IMR-90 (cell line): Measurements from ENCODE around the gene CATSPERB. TPM values are rescaled to one million over a fixed set of nuclear protein-coding genes. Genes with fewer than 3 reads are reported as not detected.
"Not testable (repeated sequence)": the region's sequence is repeated elsewhere in the genome, so short reads cannot be mapped to it uniquely, and the experiment has no call there.

Experiments
- ATAC-seq: fragments of 200-7000 bp; cut with Tn5 transposase; 2 replicates; pipeline ENCODE4 v1.9.1; 2020; ENCODE audit warnings: low read depth, mild to moderate bottlenecking, moderate library complexity
- BruUV-seq: library from RNA; stranded (reverse); fragments of 400-500 nt; replicated peaks from 2 replicates; lab custom pipeline; 2021; lab: Mats Ljungman, UMichigan
- CTCF ChIA-PET: fragments of 300-600 bp; formaldehyde crosslinking; extraction: SDS; loops from one replicate; lab custom pipeline; 2021; ENCODE audit warnings: antibody characterized with exemption; lab: Yijun Ruan, JAX
- POLR2A ChIA-PET: fragments of 300-600 bp; sonication (Branson Sonifier 250); formaldehyde crosslinking; loops from one replicate; lab custom pipeline; 2022; ENCODE audit warnings: antibody characterized with exemption; ENCODE audit not compliant: unreplicated experiment; lab: Charles Lee
- DNase-seq: peaks from one replicate; pipeline ENCODE4 v3.0.0; 2013
- H2AFZ ChIP-seq: replicated peaks from 2 replicates; pipeline ENCODE3; 2013; ENCODE audit warnings: low read length, mild to moderate bottlenecking; ENCODE audit not compliant: poor library complexity
- H2AK5ac ChIP-seq: 2 replicates; pipeline ENCODE4 v1.6.1; 2013; ENCODE audit warnings: low read depth, low read length, inconsistent platforms
- H2AK9ac ChIP-seq: replicated peaks from 2 replicates; pipeline ENCODE3; 2013; ENCODE audit warnings: mild to moderate bottlenecking, low read depth, low read length, moderate library complexity; ENCODE audit not compliant: poor library complexity
- H2BK120ac ChIP-seq: 2 replicates; pipeline ENCODE4 v1.6.1; 2013; ENCODE audit warnings: low read depth, low read length, inconsistent platforms
- H2BK15ac ChIP-seq: 3 replicates; pipeline ENCODE4 v1.6.1; 2013; ENCODE audit warnings: low read depth, low read length, inconsistent platforms
- H2BK20ac ChIP-seq: 2 replicates; pipeline ENCODE4 v1.6.1; 2013; ENCODE audit warnings: low read depth, mild to moderate bottlenecking, inconsistent platforms, low read length, moderate library complexity
- H2BK5ac ChIP-seq: 2 replicates; pipeline ENCODE4 v1.6.1; 2013; ENCODE audit warnings: mild to moderate bottlenecking, low read depth, low read length, inconsistent platforms; ENCODE audit not compliant: poor library complexity, severe bottlenecking
- H3K14ac ChIP-seq: replicated peaks from 2 replicates; pipeline ENCODE4 v1.6.1; 2013; ENCODE audit warnings: low read depth, low read length, inconsistent platforms
- H3K18ac ChIP-seq: 2 replicates; pipeline ENCODE4 v1.6.1; 2013; ENCODE audit warnings: low read depth, low read length, control low read depth
- H3K23ac ChIP-seq: 2 replicates; pipeline ENCODE4 v1.6.1; 2013; ENCODE audit warnings: low read depth, low read length, inconsistent platforms
- H3K27ac ChIP-seq: 2 replicates; pipeline ENCODE4 v1.5.1; 2013; ENCODE audit warnings: mild to moderate bottlenecking, control low read depth, low read length; ENCODE audit not compliant: insufficient read depth
- H3K27me3 ChIP-seq: 2 replicates; pipeline ENCODE4 v1.6.1; 2013; ENCODE audit warnings: low read length; ENCODE audit not compliant: control insufficient read depth, insufficient read depth
- H3K36me3 ChIP-seq: 2 replicates; pipeline ENCODE4 v1.6.1; 2013; ENCODE audit warnings: low read length, mixed read lengths; ENCODE audit not compliant: control insufficient read depth, insufficient read depth
- H3K4ac ChIP-seq: 2 replicates; pipeline ENCODE4 v1.6.1; 2013; ENCODE audit warnings: low read depth, low read length, inconsistent platforms
- H3K4me1 ChIP-seq: 2 replicates; pipeline ENCODE4 v1.6.1; 2013; ENCODE audit warnings: low read length, mixed read lengths; ENCODE audit not compliant: control insufficient read depth, insufficient read depth
- H3K4me2 ChIP-seq: 2 replicates; pipeline ENCODE4 v1.6.1; 2013; ENCODE audit warnings: low read depth, mild to moderate bottlenecking, control low read depth, low read length, moderate library complexity
- H3K4me3 ChIP-seq: 2 replicates; pipeline ENCODE4 v1.5.1; 2013; ENCODE audit warnings: low read depth, mild to moderate bottlenecking, control low read depth, low read length, moderate library complexity; ENCODE audit not compliant: insufficient read depth
- H3K56ac ChIP-seq: 2 replicates; pipeline ENCODE4 v1.6.1; 2013; ENCODE audit warnings: low read length, inconsistent platforms; ENCODE audit not compliant: insufficient read depth; ENCODE audit errors: extremely low read depth
- H3K79me1 ChIP-seq, 2 experiments: 2 replicates each; pipeline ENCODE4 v1.6.1; 2013; ENCODE audit warnings: low read length in 2 of 2, inconsistent platforms in 1 of 2, low read depth in 1 of 2
- H3K9ac ChIP-seq: 2 replicates; pipeline ENCODE4 v1.6.1; 2013; ENCODE audit warnings: low read depth, low read length, control low read depth
- H3K9me1 ChIP-seq: 2 replicates; pipeline ENCODE4 v1.6.1; 2013; ENCODE audit warnings: low read length, inconsistent platforms; ENCODE audit not compliant: insufficient read depth
- H3K9me3 ChIP-seq: 2 replicates; pipeline ENCODE4 v1.6.1; 2013; ENCODE audit warnings: low read length; ENCODE audit not compliant: control insufficient read depth, insufficient read depth
- H4K20me1 ChIP-seq: 2 replicates; pipeline ENCODE4 v1.6.1; 2013; ENCODE audit warnings: low read length, inconsistent platforms; ENCODE audit not compliant: insufficient read depth
- H4K5ac ChIP-seq: 2 replicates; pipeline ENCODE4 v1.6.1; 2013; ENCODE audit warnings: mild to moderate bottlenecking, low read depth, low read length, control low read depth
- H4K8ac ChIP-seq, 2 experiments: 2 replicates each; pipeline ENCODE4 v1.6.1; 2013; ENCODE audit warnings: low read depth in 2 of 2, low read length in 2 of 2, control low read depth in 1 of 2, inconsistent platforms in 1 of 2
- H4K91ac ChIP-seq: 2 replicates; pipeline ENCODE4 v1.6.1; 2013; ENCODE audit warnings: low read depth, low read length, inconsistent platforms; ENCODE audit not compliant: insufficient read depth
- WGBS, 2 experiments: methylation state at CpG; one replicate each; pipeline versions ENCODE4 v1.1.5 to v1.1.7; 2013; ENCODE audit warnings: missing lambda C conversion rate in 2 of 2; ENCODE audit not compliant: insufficient read length in 1 of 2; ENCODE audit errors: extremely low coverage in 2 of 2; 5-methylcytosine and 5-hydroxymethylcytosine counted together
- dilution Hi-C: fragments of 300-500 bp; cut with HindIII; formaldehyde crosslinking; loops from one replicate; pipeline ENCODE4 v1.14.3; 2018; ENCODE audit warnings: low sequenced_read_pairs; ENCODE audit not compliant: unreplicated experiment
- in situ Hi-C: fragments of 300-500 bp; cut with MboI; formaldehyde crosslinking; loops from 3 replicates; pipeline ENCODE4 v1.14.3; 2019; ENCODE audit warnings: low sequenced_read_pairs, inconsistent platforms, mixed read lengths
- intact Hi-C: fragments of 100-400 bp; cut with micrococcal nuclease; formaldehyde crosslinking; loops from 2 replicates; pipeline ENCODE4 v1.10.0; 2022
- polyA plus RNA-seq, 3 experiments: library from polyadenylated mRNA; depleted of rRNA; stranded (reverse); fragments of >200 nt; gene quantifications; 2 replicates each; pipeline ENCODE4 v1.2.3, GENCODE V29; 2012; ENCODE audit warnings: low replicate concordance in 1 of 3
- total RNA-seq: library from RNA; depleted of rRNA; stranded (reverse); fragments of >200 nt; gene quantifications from 2 replicates; pipeline ENCODE4 v1.2.3, GENCODE V29; 2012
- TF ChIP-seq, protein P1 (sequence below): fragments of 150-350 bp; IDR thresholded peaks from 2 replicates; pipeline ENCODE4 v1.6.1; 2017; ENCODE audit warnings: mild to moderate bottlenecking, antibody characterized with exemption, low read length, low read depth

The CATSPERB gene
- total and polyA plus RNA-seq, 2 of the 4 experiments (the other 2 are of a cell fraction): not detected

GRCh38 chr14:91606851-91607250, 125.0 kb downstream of the CATSPERB start:
- H4K8ac ChIP-seq: no peak overlapping the region
- no peak overlapping the region for H2AK9ac ChIP-seq
- no peak overlapping the region for H2BK5ac ChIP-seq
- H3K4me3 ChIP-seq: no peak overlapping the region
- in situ Hi-C loops (no loop called here), dilution Hi-C loops (no loop called here), intact Hi-C loops (no loop called here)
- H4K5ac ChIP-seq: no peak overlapping the region
- H3K56ac ChIP-seq: no peak overlapping the region
- no peak overlapping the region for H3K9ac ChIP-seq
- H3K23ac ChIP-seq: no peak overlapping the region
- H3K27me3 ChIP-seq: no peaks in the 10 kb centered on the region
- TF ChIP-seq, protein P1, sequence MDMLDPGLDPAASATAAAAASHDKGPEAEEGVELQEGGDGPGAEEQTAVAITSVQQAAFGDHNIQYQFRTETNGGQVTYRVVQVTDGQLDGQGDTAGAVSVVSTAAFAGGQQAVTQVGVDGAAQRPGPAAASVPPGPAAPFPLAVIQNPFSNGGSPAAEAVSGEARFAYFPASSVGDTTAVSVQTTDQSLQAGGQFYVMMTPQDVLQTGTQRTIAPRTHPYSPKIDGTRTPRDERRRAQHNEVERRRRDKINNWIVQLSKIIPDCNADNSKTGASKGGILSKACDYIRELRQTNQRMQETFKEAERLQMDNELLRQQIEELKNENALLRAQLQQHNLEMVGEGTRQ: no peak
- H3K14ac ChIP-seq: no peak overlapping the region
- H2BK20ac ChIP-seq: no peak overlapping the region
- no peak for DNase-seq
- no peak for ATAC-seq
- no peaks in the 10 kb centered on the region for H3K4me1 ChIP-seq
- H3K18ac ChIP-seq: no peak overlapping the region
- ChIA-PET CTCF (no interaction called here), POLR2A (no interaction called here)
- H2AK5ac ChIP-seq: no peak overlapping the region
- H3K36me3 ChIP-seq: no peaks in the 10 kb centered on the region
- H3K27ac ChIP-seq: no peak overlapping the region
- no peak overlapping the region for H3K4me2 ChIP-seq
- H3K4ac ChIP-seq: no peak overlapping the region
- no peaks in the 10 kb centered on the region for H3K9me1 ChIP-seq
- no peaks in the 10 kb centered on the region for H3K9me3 ChIP-seq
- no CpG with 5 or more reads among the region's 3 CpGs for WGBS, 2 experiments
- H3K79me1 ChIP-seq: no peaks in the 10 kb centered on the region
- H2BK15ac ChIP-seq: no peak overlapping the region
- no peak overlapping the region for H2BK120ac ChIP-seq
- H2AFZ ChIP-seq: no peak overlapping the region
- H4K91ac ChIP-seq: no peak overlapping the region
- no TSS peak for BruUV-seq
- no peaks in the 10 kb centered on the region for H4K20me1 ChIP-seq

DNA sequence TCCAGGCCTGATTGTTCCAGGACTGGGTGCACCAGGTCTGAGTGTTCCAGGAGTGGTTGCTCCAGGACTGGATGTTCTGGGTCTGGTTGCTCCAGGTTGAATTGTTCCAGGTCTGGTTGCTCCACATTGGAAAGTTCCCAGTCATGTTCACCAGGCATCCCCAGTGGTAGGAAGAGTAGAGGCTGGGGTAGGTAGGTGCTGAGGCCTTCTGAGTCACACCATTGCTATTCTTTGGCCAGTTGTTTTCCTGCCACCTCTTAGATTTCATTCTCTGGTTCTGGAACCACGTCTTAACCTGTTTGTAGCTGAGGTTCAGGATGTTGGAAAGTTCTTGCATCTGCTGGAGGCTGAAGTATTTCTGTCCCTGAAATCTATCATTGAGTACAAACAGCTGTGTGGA, 127.3 kb downstream of the CATSPERB start:
- H4K91ac ChIP-seq, H3K23ac ChIP-seq, H4K5ac ChIP-seq, H3K4me1 ChIP-seq, H2AK5ac ChIP-seq, H4K20me1 ChIP-seq, H3K27ac ChIP-seq, H3K27me3 ChIP-seq, H4K8ac ChIP-seq, BruUV-seq, POLR2A ChIA-PET, H2AK9ac ChIP-seq, H3K56ac ChIP-seq, CTCF ChIA-PET, dilution Hi-C loops, H3K4me2 ChIP-seq, H3K9me1 ChIP-seq, H2BK120ac ChIP-seq, H3K18ac ChIP-seq, ATAC-seq, H3K79me1 ChIP-seq, H3K4me3 ChIP-seq, H2AFZ ChIP-seq, H2BK5ac ChIP-seq, DNase-seq, H3K9ac ChIP-seq, H2BK20ac ChIP-seq, in situ Hi-C loops, intact Hi-C loops, H2BK15ac ChIP-seq, H3K9me3 ChIP-seq, H3K4ac ChIP-seq, H3K36me3 ChIP-seq, H3K14ac ChIP-seq: not testable (repeated sequence)
- WGBS, 2 experiments: no CpG with 5 or more reads among the region's 1 CpG
